ENCODE results near the gene NANP.
A peak's percentile ranks its signal among the peaks of the same experiment; 100 is the strongest.
"Not testable (repeated sequence)": the region's sequence is repeated elsewhere in the genome, so short reads cannot be mapped to it uniquely, and the experiment has no call there.

Gene NANP

GRCh38 chr20:25606094-25606695, 17.6 kb downstream of the NANP start:
- no peak for DNase-seq (ENCODE audit: low read depth)

- no peak for DNase-seq (ENCODE audit: low read depth)
These were observed 18.7 kb downstream of the NANP start for GRCh38 chr20:25605148-25605547.

GRCh38 chr20:25604611-25605010, 19.2 kb downstream of the NANP start:
- DNase-seq (ENCODE audit: low read depth), result no peak

- DNase-seq (ENCODE audit: low read depth), result not testable (repeated sequence)
These were observed 20.9 kb downstream of the NANP start for GRCh38 chr20:25602914-25603309.

GRCh38 chr20:25602191-25602913, 21.5 kb downstream of the NANP start:
- DNase-seq (ENCODE audit: low read depth), result not testable (repeated sequence)

- DNase-seq (ENCODE audit: low read depth), result no peak
These were observed 22.2 kb downstream of the NANP start for GRCh38 chr20:25601659-25602058.

GRCh38 chr20:25600632-25601031, 23.2 kb downstream of the NANP start:
- DNase-seq (ENCODE audit: low read depth), result no peak

GRCh38 chr20:25592135-25592852, 31.5 kb downstream of the NANP start:
- no peak for DNase-seq (ENCODE audit: low read depth)

GRCh38 chr20:25590778-25591177, 33.0 kb downstream of the NANP start:
- DNase-seq (ENCODE audit: low read depth), result not testable (repeated sequence)

GRCh38 chr20:25588491-25588890, 35.3 kb downstream of the NANP start:
- no peak for DNase-seq (ENCODE audit: low read depth)

- DNase-seq (ENCODE audit: low read depth), result no peak
These were observed 36.3 kb downstream of the NANP start for GRCh38 chr20:25587536-25587935.

- DNase-seq (ENCODE audit: low read depth), result no peak
These were observed 36.9 kb downstream of the NANP start for GRCh38 chr20:25586877-25587276.

GRCh38 chr20:25584905-25585704, 38.7 kb downstream of the NANP start, which contains the start of gene NINL:
Gene NINL (minus strand): TSS chr20:25585531. CDS start chr20:25526587, 58,944 bp downstream.
- peak; percentile 25 for DNase-seq (ENCODE audit: low read depth)

GRCh38 chr20:25583607-25584006, 40.2 kb downstream of the NANP start:
- not testable (repeated sequence) for DNase-seq (ENCODE audit: low read depth)

- DNase-seq (ENCODE audit: low read depth), result no peak
These were observed 43.1 kb downstream of the NANP start for GRCh38 chr20:25580711-25581110.

GRCh38 chr20:25579081-25579770, 44.6 kb downstream of the NANP start:
- DNase-seq (ENCODE audit: low read depth), result no peak

GRCh38 chr20:25576783-25577530, 46.9 kb downstream of the NANP start:
- no peak for DNase-seq (ENCODE audit: low read depth)

- no peak for DNase-seq (ENCODE audit: low read depth)
These were observed 49.4 kb downstream of the NANP start for GRCh38 chr20:25574411-25574810.

GRCh38 chr20:25573288-25574251, 50.2 kb downstream of the NANP start:
- DNase-seq (ENCODE audit: low read depth), result no peak

- no peak for DNase-seq (ENCODE audit: low read depth)
These were observed 52.0 kb downstream of the NANP start for GRCh38 chr20:25571817-25572216.
